Measurements from ENCODE around the gene HNRNPL.
"Not testable (repeated sequence)": the region's sequence is repeated elsewhere in the genome, so short reads cannot be mapped to it uniquely, and the experiment has no call there.

Gene HNRNPL

GRCh38 chr19:38849860-38850435 is at the start of gene HNRNPL:
Gene HNRNPL (minus strand): TSS chr19:38849986. CDS start chr19:38849966, 20 bp downstream.
- DNase-seq, result peak; percentile 92

- DNase-seq, result no peak
Measured at GRCh38 chr19:38898788-38899446, 49.1 kb upstream of the HNRNPL start.

GRCh38 chr19:38894968-38895367 is 45.2 kb upstream of the HNRNPL start:
- DNase-seq, result no peak

GRCh38 chr19:38893341-38893771 is 43.6 kb upstream of the HNRNPL start:
- no peak for DNase-seq

- no peak for DNase-seq
Measured at GRCh38 chr19:38892841-38893240, 43.1 kb upstream of the HNRNPL start.

GRCh38 chr19:38891771-38892170 is 42.0 kb upstream of the HNRNPL start:
- no peak for DNase-seq

- no peak for DNase-seq
Measured at GRCh38 chr19:38890686-38891085, 40.9 kb upstream of the HNRNPL start.

- DNase-seq, result no peak
Measured at GRCh38 chr19:38889803-38890202, 40.0 kb upstream of the HNRNPL start.

GRCh38 chr19:38888876-38889275 is 39.1 kb upstream of the HNRNPL start:
- no peak for DNase-seq

GRCh38 chr19:38884691-38885090 is 34.9 kb upstream of the HNRNPL start:
- DNase-seq, result not testable (repeated sequence)

- no peak for DNase-seq
Measured at GRCh38 chr19:38883286-38883685, 33.5 kb upstream of the HNRNPL start.

- DNase-seq, result no peak
Measured at GRCh38 chr19:38880882-38881609, 31.3 kb upstream of the HNRNPL start.

GRCh38 chr19:38880076-38880881 is 30.5 kb upstream of the HNRNPL start:
- DNase-seq, result no peak

GRCh38 chr19:38879400-38879751 is 29.6 kb upstream of the HNRNPL start:
- no peak for DNase-seq

GRCh38 chr19:38878575-38879399 is 29.0 kb upstream of the HNRNPL start:
- no peak for DNase-seq

GRCh38 chr19:38877781-38878574 is 28.2 kb upstream of the HNRNPL start, which contains the start of gene RINL:
Gene RINL (minus strand): TSS chr19:38878275. CDS start chr19:38876742, 1,533 bp downstream.
- DNase-seq, result no peak

- no peak for DNase-seq
Measured at GRCh38 chr19:38875656-38876395, 26.0 kb upstream of the HNRNPL start.

GRCh38 chr19:38873400-38873799 is 23.6 kb upstream of the HNRNPL start:
- DNase-seq, result not testable (repeated sequence)

GRCh38 chr19:38870612-38871011 is 20.8 kb upstream of the HNRNPL start:
- DNase-seq, result no peak

GRCh38 chr19:38869836-38870607 is 20.2 kb upstream of the HNRNPL start:
- DNase-seq, result no peak

All from cortex of kidney (tissue), 1 donor.